ENCODE measurements around the gene UGT1A8. TPM values are rescaled to one million over a fixed set of nuclear protein-coding genes. Genes with fewer than 3 reads are reported as not detected.

The UGT1A8 gene
- total and polyA plus RNA-seq, 9 of the 15 experiments (the other 6 are each of a cell fraction or from before 2014, with no cell fraction given) = 0.04 TPM; not detected in 8

DNA sequence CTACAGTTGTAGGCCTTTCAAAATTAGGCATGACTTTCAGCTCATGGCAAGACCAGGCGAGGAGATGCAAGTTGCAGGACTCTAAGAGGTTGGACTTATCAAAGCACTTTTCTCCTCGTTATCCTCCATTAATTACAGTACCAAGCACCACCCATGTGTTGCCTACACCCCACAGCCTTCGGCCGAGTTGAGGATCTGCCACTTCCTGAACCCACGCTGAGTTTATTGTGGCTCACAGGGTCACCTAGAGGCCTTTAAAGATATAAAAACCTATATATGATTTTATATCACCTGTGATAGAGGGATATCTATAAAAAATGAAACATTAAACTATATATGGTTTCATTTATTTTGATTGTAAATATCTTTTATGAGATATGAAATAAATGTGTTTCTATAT lies 21.4 kb downstream of the UGT1A8 start:
- H2AFZ ChIP-seq (ENCODE audit: low read depth, low read length) = no peak overlapping the region
- H3K4me2 ChIP-seq (ENCODE audit: insufficient read depth, low read length) = no peak overlapping the region
- no peak overlapping the region for H3K27ac ChIP-seq (ENCODE audit: extremely low read depth, low read depth, low read length)
- FAIRE-seq = no peak
- no peak for ATAC-seq
- no peaks in the 10 kb centered on the region for H3K79me2 ChIP-seq (ENCODE audit: control insufficient read depth, insufficient read depth, low read length)
- BruUV-seq (replicated peaks) = no TSS peak
- no peak for DNase-seq (ENCODE audit: extremely low read depth in 1 of 4, low spot score in 3 of 4)
- no peaks in the 10 kb centered on the region for H3K36me3 ChIP-seq (ENCODE audit: control insufficient read depth, insufficient read depth, low read length)
- intact Hi-C loops (cut with micrococcal nuclease) = no loop called here
- no peak overlapping the region for H3K9ac ChIP-seq (ENCODE audit: insufficient read depth in 1 of 2, low read depth in 2 of 2, low read length in 2 of 2)
- H3K4me1 ChIP-seq (replicated peaks in 1 of 2; ENCODE audit: control insufficient read depth in 2 of 2, insufficient read depth in 2 of 2, low read length in 2 of 2) = no peaks in the 10 kb centered on the region
- in situ Hi-C loops (cut with MboI) = no loop called here
- no peak for TF ChIP-seq ARHGAP35 (IDR thresholded peaks at IDR 0.05; ENCODE audit: partially characterized antibody)
- TF ChIP-seq, protein P1, sequence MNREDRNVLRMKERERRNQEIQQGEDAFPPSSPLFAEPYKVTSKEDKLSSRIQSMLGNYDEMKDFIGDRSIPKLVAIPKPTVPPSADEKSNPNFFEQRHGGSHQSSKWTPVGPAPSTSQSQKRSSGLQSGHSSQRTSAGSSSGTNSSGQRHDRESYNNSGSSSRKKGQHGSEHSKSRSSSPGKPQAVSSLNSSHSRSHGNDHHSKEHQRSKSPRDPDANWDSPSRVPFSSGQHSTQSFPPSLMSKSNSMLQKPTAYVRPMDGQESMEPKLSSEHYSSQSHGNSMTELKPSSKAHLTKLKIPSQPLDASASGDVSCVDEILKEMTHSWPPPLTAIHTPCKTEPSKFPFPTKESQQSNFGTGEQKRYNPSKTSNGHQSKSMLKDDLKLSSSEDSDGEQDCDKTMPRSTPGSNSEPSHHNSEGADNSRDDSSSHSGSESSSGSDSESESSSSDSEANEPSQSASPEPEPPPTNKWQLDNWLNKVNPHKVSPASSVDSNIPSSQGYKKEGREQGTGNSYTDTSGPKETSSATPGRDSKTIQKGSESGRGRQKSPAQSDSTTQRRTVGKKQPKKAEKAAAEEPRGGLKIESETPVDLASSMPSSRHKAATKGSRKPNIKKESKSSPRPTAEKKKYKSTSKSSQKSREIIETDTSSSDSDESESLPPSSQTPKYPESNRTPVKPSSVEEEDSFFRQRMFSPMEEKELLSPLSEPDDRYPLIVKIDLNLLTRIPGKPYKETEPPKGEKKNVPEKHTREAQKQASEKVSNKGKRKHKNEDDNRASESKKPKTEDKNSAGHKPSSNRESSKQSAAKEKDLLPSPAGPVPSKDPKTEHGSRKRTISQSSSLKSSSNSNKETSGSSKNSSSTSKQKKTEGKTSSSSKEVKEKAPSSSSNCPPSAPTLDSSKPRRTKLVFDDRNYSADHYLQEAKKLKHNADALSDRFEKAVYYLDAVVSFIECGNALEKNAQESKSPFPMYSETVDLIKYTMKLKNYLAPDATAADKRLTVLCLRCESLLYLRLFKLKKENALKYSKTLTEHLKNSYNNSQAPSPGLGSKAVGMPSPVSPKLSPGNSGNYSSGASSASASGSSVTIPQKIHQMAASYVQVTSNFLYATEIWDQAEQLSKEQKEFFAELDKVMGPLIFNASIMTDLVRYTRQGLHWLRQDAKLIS (CRISPR knock-in tag; IDR thresholded peaks at IDR 0.05) = no peak
- TF ChIP-seq FIP1L1 (IDR thresholded peaks at IDR 0.05; ENCODE audit: low read depth, low read length, poor library complexity, severe bottlenecking) = no peak
- TF ChIP-seq ZNF77 (CRISPR knock-in tag; IDR thresholded peaks at IDR 0.05) = no peak
- no peak for TF ChIP-seq BMI1 (IDR thresholded peaks at IDR 0.05; ENCODE audit: low read length)
- TF ChIP-seq SETDB1 (IDR thresholded peaks at IDR 0.05; ENCODE audit: low read length) = no peak
- TF ChIP-seq ATF7 (IDR thresholded peaks at IDR 0.05) = no peak
- TF ChIP-seq SFPQ (IDR thresholded peaks at IDR 0.05; ENCODE audit: low read depth, low read length) = no peak
- no peak for TF ChIP-seq ZNF232 (CRISPR knock-in tag; IDR thresholded peaks at IDR 0.05)
- TF ChIP-seq ZNF75A (CRISPR knock-in tag; IDR thresholded peaks at IDR 0.05) = no peak
- TF ChIP-seq, protein P2, sequence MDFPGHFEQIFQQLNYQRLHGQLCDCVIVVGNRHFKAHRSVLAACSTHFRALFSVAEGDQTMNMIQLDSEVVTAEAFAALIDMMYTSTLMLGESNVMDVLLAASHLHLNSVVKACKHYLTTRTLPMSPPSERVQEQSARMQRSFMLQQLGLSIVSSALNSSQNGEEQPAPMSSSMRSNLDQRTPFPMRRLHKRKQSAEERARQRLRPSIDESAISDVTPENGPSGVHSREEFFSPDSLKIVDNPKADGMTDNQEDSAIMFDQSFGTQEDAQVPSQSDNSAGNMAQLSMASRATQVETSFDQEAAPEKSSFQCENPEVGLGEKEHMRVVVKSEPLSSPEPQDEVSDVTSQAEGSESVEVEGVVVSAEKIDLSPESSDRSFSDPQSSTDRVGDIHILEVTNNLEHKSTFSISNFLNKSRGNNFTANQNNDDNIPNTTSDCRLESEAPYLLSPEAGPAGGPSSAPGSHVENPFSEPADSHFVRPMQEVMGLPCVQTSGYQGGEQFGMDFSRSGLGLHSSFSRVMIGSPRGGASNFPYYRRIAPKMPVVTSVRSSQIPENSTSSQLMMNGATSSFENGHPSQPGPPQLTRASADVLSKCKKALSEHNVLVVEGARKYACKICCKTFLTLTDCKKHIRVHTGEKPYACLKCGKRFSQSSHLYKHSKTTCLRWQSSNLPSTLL (IDR thresholded peaks at IDR 0.05) = no peak
- no peak for TF ChIP-seq ZC3H8 (IDR thresholded peaks at IDR 0.05)
- no peak for TF ChIP-seq ZNF561 (CRISPR knock-in tag; conservative IDR thresholded peaks at IDR 0.05)
- TF ChIP-seq MYBL2 (IDR thresholded peaks at IDR 0.05; ENCODE audit: low read depth) = no peak
- TF ChIP-seq MYBL2 (CRISPR knock-in tag; IDR thresholded peaks at IDR 0.05; ENCODE audit: borderline replicate concordance) = no peak
- no peak for TF ChIP-seq TOE1 (IDR thresholded peaks at IDR 0.05; ENCODE audit: borderline replicate concordance)
- no peak for TF ChIP-seq TOE1 (CRISPR knock-in tag; IDR thresholded peaks at IDR 0.05; ENCODE audit: borderline replicate concordance, low read depth)
- TF ChIP-seq ERF (CRISPR knock-in tag; IDR thresholded peaks at IDR 0.05) = no peak
- H3K27me3 ChIP-seq (ENCODE audit: control insufficient read depth in 2 of 2, insufficient read depth in 2 of 2, low read length in 2 of 2) = peaks cover 0 to 4% of the 10 kb centered on the region in 2 experiments; a peak in 1 of 5 replicates
- H3K9me3 ChIP-seq (replicated peaks; ENCODE audit: control insufficient read depth, insufficient read depth, low read depth, low read length) = no peaks in the 10 kb centered on the region
- ChIA-PET CTCF (ENCODE audit: low intra/inter-chr PET ratio) (no interaction called here), POLR2A (no interaction called here)
- H3K9me1 ChIP-seq (ENCODE audit: control insufficient read depth, insufficient read depth, low read length) = no peaks in the 10 kb centered on the region
- no peaks in the 10 kb centered on the region for H4K20me1 ChIP-seq (replicated peaks; ENCODE audit: control insufficient read depth, insufficient read depth, low read length)
- 0% methylated on average over 5 of the region's 5 CpGs for WGBS (ENCODE audit: insufficient coverage, low coverage, missing lambda C conversion rate)
- H3K4me3 ChIP-seq = no peak overlapping the region
